GM23248 (cell line): ENCODE results near the gene CACNB4. TPM values are rescaled to one million over a fixed set of nuclear protein-coding genes. Genes with fewer than 3 reads are reported as not detected.
A peak's percentile ranks its signal among the peaks of the same experiment; 100 is the strongest.

ENCODE experiments used
- DNase-seq: peaks from one replicate; pipeline ENCODE4 v3.0.0-alpha.2; 2015
- H2AFZ ChIP-seq: fragments of 200-600 bp; sonication (generic); 2 replicates; pipeline ENCODE4 v1.6.1; 2016; ENCODE audit warnings: antibody characterized with exemption
- H3F3A ChIP-seq: fragments of 200-600 bp; sonication (generic); 2 replicates; pipeline ENCODE4 v1.6.1; 2016; ENCODE audit warnings: mild to moderate bottlenecking, antibody characterized with exemption, mixed run types; ENCODE audit not compliant: insufficient read depth
- H3K27ac ChIP-seq: fragments of 200-600 bp; sonication (generic); 2 replicates; pipeline ENCODE4 v1.5.1; 2016; ENCODE audit warnings: mild to moderate bottlenecking
- H3K27me3 ChIP-seq: fragments of 200-600 bp; sonication (generic); replicated peaks from 2 replicates; pipeline ENCODE4 v1.6.1; 2016; ENCODE audit warnings: mild to moderate bottlenecking; ENCODE audit not compliant: insufficient read depth
- H3K36me3 ChIP-seq: fragments of 200-600 bp; sonication (generic); 2 replicates; pipeline ENCODE4 v1.6.1; 2016; ENCODE audit warnings: low read depth, mild to moderate bottlenecking
- H3K4me1 ChIP-seq: fragments of 200-600 bp; sonication (generic); 2 replicates; pipeline ENCODE4 v1.6.1; 2016; ENCODE audit warnings: mild to moderate bottlenecking; ENCODE audit not compliant: insufficient read depth
- H3K4me2 ChIP-seq: fragments of 200-600 bp; sonication (generic); one replicate; pipeline ENCODE4 v1.6.1; 2016; ENCODE audit warnings: mild to moderate bottlenecking; ENCODE audit not compliant: unreplicated experiment
- H3K4me3 ChIP-seq: fragments of 200-600 bp; sonication (generic); 2 replicates; pipeline ENCODE4 v1.5.1; 2016; ENCODE audit warnings: mild to moderate bottlenecking
- H3K79me2 ChIP-seq: fragments of 200-600 bp; sonication (generic); 2 replicates; pipeline ENCODE4 v1.6.1; 2016; ENCODE audit warnings: mild to moderate bottlenecking; ENCODE audit not compliant: insufficient read depth
- H3K9ac ChIP-seq: fragments of 200-600 bp; sonication (generic); 2 replicates; pipeline ENCODE4 v1.6.1; 2016; ENCODE audit warnings: mild to moderate bottlenecking
- H3K9me2 ChIP-seq: fragments of 200-600 bp; sonication (generic); 2 replicates; pipeline ENCODE4 v1.6.1; 2016; ENCODE audit warnings: mixed run types, mild to moderate bottlenecking, moderate library complexity; ENCODE audit not compliant: insufficient read depth
- H3K9me3 ChIP-seq: fragments of 200-600 bp; sonication (generic); one replicate; pipeline ENCODE4 v1.6.1; 2017; ENCODE audit warnings: low read depth
- H4K20me1 ChIP-seq: fragments of 200-600 bp; sonication (generic); 2 replicates; pipeline ENCODE4 v1.6.0; 2016; ENCODE audit not compliant: insufficient read depth
- EZH2 ChIP-seq: fragments of 200-600 bp; sonication (generic); IDR thresholded peaks from 2 replicates; pipeline ENCODE4 v1.6.1; 2018; ENCODE audit warnings: antibody characterized with exemption, mild to moderate bottlenecking; ENCODE audit not compliant: insufficient read depth, poor library complexity, severe bottlenecking
- EZH2phosphoT487 ChIP-seq: fragments of 200-600 bp; sonication (generic); IDR thresholded peaks from 2 replicates; pipeline ENCODE4 v1.6.1; 2018; ENCODE audit warnings: antibody characterized with exemption, moderate library complexity, mild to moderate bottlenecking, low read depth; ENCODE audit not compliant: insufficient read depth
- WGBS, 2 experiments: methylation state at CpG; one replicate each; pipeline ENCODE4 v1.1.6; 2015 to 2017; ENCODE audit warnings: low lambda C conversion rate in 2 of 2, low coverage in 1 of 2; ENCODE audit errors: missing lambda C conversion rate in 2 of 2; 5-methylcytosine and 5-hydroxymethylcytosine counted together
- in situ Hi-C: fragments of 300-500 bp; cut with MboI; formaldehyde crosslinking; loops from 2 replicates; pipeline ENCODE4 v1.15.0; 2020
- polyA plus RNA-seq: library from polyadenylated mRNA; unstranded; fragments of >200 nt; fragmentation: Nextera tagmentation; extraction: Ambion mirVana; gene quantifications from 2 replicates; pipeline ENCODE4 v1.2.1, GENCODE V29; 2016
- total RNA-seq: library from RNA; depleted of rRNA; stranded (reverse); fragments of >200 nt; shearing (Covaris generic); gene quantifications from 2 replicates; pipeline ENCODE4 v1.2.3, GENCODE V29; 2014

The CACNB4 gene
- total and polyA plus RNA-seq, 2 experiments from 2014 or later: 0.05 to 0.11 TPM

DNA sequence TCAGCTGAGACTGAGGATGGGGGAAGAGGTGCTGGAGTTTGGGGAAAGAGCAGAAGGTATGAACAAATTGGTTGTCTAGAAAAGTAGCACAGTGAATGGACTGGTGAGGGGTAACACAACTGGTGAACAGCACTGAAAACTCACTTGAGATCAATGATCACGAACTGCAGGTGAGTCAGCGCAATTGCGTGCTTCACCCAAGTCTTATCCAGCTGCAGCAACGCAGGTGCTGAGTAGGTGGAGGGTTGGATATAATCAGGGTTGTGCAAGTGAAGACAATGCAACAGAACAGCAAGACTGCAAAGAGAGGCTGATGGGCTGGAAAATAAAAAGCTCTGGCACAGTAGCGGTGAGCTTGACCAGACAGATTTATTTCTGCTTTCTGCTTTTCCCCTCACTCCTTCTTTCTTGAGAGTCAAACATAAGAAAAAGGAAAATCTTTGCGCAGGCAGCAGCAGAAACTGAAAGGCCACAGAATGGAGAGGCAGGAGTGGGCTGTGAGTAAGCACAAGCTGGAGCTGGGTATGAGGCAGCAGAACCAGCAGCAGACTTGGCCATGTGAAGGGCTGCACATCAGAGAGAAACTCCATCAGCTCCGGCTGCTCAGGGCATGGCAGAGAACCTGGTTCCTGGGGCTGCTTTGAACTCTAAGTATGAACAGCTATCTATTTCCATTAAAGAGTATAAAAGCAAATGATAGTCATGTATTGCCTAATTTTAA, 171.2 kb downstream of the CACNB4 start:
- Histone ChIP-seq H3K4me3 (no peak overlapping the region), H4K20me1 (no peaks in the 10 kb centered on the region), H3K27ac (no peak overlapping the region), H3K27me3 (no peaks in the 10 kb centered on the region), H3K4me1 (no peaks in the 10 kb centered on the region), H2AFZ (no peak overlapping the region), H3K36me3 (no peaks in the 10 kb centered on the region), H3F3A (no peaks in the 10 kb centered on the region), H3K9me2 (no peaks in the 10 kb centered on the region), H3K9me3 (no peaks in the 10 kb centered on the region), H3K79me2 (no peaks in the 10 kb centered on the region), H3K4me2 (no peak overlapping the region), H3K9ac (no peak overlapping the region)
- TF ChIP-seq EZH2 (no peak), EZH2phosphoT487 (no peak)
- DNase-seq: no peak
- 62 to 74% methylated on average over 7 of the region's 7 CpGs for WGBS, 2 experiments
- in situ Hi-C loops: no loop called here

DNA sequence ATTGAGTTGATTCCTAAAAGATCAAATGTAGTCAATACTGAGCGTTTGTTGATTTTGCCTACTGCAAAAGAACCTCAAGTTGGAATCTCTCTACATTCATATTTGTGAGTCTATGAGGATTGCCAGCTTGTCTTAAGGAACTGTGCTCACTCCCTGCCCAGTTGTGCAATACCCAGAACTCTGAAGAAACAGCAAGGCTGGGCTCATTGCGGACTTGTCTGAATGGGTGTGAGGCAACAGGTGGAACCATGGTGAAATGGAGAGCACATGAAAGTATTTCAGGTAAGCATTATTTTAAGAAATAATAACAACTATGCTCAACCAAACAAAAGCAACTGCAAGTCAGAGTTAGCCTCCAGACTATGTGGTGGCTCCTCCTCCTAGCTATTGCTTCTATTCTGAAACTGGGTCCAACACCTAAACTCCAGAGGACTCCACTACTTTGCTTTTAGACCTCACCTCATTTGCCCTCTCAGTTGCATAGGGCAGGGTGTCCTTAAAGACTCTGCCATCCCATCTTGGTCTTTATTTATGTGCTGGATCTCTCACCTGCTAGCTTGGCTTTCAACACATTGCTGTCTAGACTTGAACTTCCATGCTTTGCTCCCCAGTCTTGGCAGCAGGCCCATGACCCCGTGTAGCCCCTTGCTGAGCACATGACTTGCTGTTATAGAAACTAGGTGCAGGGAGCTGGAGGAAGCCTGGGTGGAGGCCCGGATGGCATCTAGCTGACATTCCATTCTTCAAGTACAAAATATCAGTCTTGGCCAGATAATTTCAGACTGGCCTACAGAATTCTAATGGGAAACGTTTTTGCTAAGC, 175.8 kb downstream of the CACNB4 start:
- 1 to 2% methylated on average over 5 of the region's 5 CpGs for whole genome bisulfite sequencing, 2 experiments
- Histone ChIP-seq H3K4me3 (no peak overlapping the region), H3K9ac (no peak overlapping the region), H3K27ac (no peak overlapping the region), H3K9me2 (no peaks in the 10 kb centered on the region), H2AFZ (no peak overlapping the region), H3K36me3 (no peaks in the 10 kb centered on the region), H3K9me3 (no peaks in the 10 kb centered on the region), H3F3A (no peaks in the 10 kb centered on the region), H4K20me1 (no peaks in the 10 kb centered on the region), H3K79me2 (no peaks in the 10 kb centered on the region), H3K4me2 (no peak overlapping the region), H3K27me3 (no peaks in the 10 kb centered on the region), H3K4me1 (no peaks in the 10 kb centered on the region)
- no peak for TF ChIP-seq EZH2phosphoT487
- TF ChIP-seq EZH2: no peak
- peak; percentile 11 for DNase-seq
- in situ Hi-C loops: no loop called here

DNA sequence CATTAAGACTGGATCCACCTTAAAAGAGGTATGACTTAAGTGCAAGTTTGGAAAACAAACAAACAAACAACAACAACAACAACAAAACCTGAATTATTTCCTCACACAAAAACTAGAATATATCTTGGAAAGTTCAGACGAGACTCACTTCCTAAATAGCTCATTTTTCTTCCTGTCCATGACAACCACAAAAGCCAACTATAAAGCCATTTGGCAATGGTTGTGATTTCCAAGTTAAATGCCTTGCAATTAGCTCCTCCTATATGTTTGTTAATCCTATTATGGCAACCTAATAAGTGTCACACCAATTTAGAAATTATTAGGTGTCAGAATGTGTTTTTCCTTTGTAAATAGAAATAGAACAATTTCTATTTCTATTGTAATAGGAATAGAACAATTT, 179.1 kb downstream of the CACNB4 start:
- no peaks in the 10 kb centered on the region for H3K79me2 ChIP-seq
- no peak overlapping the region for H3K27ac ChIP-seq
- TF ChIP-seq EZH2 (no peak), EZH2phosphoT487 (no peak)
- H4K20me1 ChIP-seq: no peaks in the 10 kb centered on the region
- no peak overlapping the region for H3K4me2 ChIP-seq
- H3K36me3 ChIP-seq: no peaks in the 10 kb centered on the region
- DNase-seq: no peak
- H3K4me3 ChIP-seq: no peak overlapping the region
- no peaks in the 10 kb centered on the region for H3K9me2 ChIP-seq
- H3K9me3 ChIP-seq: no peaks in the 10 kb centered on the region
- H3K4me1 ChIP-seq: no peaks in the 10 kb centered on the region
- H3F3A ChIP-seq: no peaks in the 10 kb centered on the region
- WGBS, 2 experiments: 17 to 35% methylated on average over 1 of the region's 1 CpG
- in situ Hi-C loops: no loop called here
- no peak overlapping the region for H2AFZ ChIP-seq
- H3K9ac ChIP-seq: no peak overlapping the region
- no peaks in the 10 kb centered on the region for H3K27me3 ChIP-seq

DNA sequence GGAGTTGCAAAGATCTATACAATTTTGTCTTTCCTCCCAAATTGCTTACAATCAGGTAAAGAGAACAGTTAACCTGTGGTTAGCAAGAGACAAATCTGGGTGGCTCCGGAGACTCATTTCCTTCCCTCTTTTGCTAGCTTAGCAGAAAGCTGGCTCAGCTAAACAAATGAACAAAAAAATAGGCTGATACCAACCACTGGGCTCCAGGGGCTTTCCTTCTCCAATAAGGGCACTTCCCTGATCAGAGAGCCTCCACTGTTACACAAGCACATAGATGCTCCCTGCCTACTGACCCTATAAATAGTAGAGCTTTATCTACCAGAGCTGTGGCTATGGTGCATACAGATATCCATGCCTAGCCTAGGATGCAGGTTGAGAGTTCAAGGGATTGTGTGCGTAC, 180.5 kb downstream of the CACNB4 start:
- H3K4me3 ChIP-seq: no peak overlapping the region
- H3K36me3 ChIP-seq: no peaks in the 10 kb centered on the region
- in situ Hi-C loops: no loop called here
- H3K79me2 ChIP-seq: no peaks in the 10 kb centered on the region
- no peak for DNase-seq
- H2AFZ ChIP-seq: no peak overlapping the region
- no peak overlapping the region for H3K9ac ChIP-seq
- no peaks in the 10 kb centered on the region for H4K20me1 ChIP-seq
- no peaks in the 10 kb centered on the region for H3K9me3 ChIP-seq
- no peaks in the 10 kb centered on the region for H3K9me2 ChIP-seq
- H3F3A ChIP-seq: no peaks in the 10 kb centered on the region
- no peak for TF ChIP-seq EZH2phosphoT487
- TF ChIP-seq EZH2: no peak
- no peak overlapping the region for H3K27ac ChIP-seq
- 55 to 57% methylated on average over 2 of the region's 2 CpGs for WGBS, 2 experiments
- no peaks in the 10 kb centered on the region for H3K4me1 ChIP-seq
- no peaks in the 10 kb centered on the region for H3K27me3 ChIP-seq
- H3K4me2 ChIP-seq: no peak overlapping the region
